Choroid plexus epithelial cell (primary cell): ENCODE data around the gene CALB2.

ENCODE experiments used
- DNase-seq: peaks from one replicate; pipeline ENCODE4 v3.0.0-alpha.2; 2010; ENCODE audit warnings: low read depth
- H3K4me3 ChIP-seq: 2 replicates; pipeline ENCODE4 v1.5.1; 2011; ENCODE audit warnings: low read depth, mild to moderate bottlenecking, control low read depth, low read length, moderate library complexity
- CTCF ChIP-seq: conservative IDR thresholded peaks from 2 replicates; pipeline ENCODE4 v1.5.1; 2011; ENCODE audit warnings: low read depth, mild to moderate bottlenecking, control low read depth, inconsistent platforms, low read length, moderate library complexity

CALB2 gene

GRCh38 chr16:71406316-71406715, 47.8 kb downstream of the CALB2 start:
- no peak overlapping the region for H3K4me3 ChIP-seq
- no peak for TF ChIP-seq CTCF
- DNase-seq: no peak

DNA sequence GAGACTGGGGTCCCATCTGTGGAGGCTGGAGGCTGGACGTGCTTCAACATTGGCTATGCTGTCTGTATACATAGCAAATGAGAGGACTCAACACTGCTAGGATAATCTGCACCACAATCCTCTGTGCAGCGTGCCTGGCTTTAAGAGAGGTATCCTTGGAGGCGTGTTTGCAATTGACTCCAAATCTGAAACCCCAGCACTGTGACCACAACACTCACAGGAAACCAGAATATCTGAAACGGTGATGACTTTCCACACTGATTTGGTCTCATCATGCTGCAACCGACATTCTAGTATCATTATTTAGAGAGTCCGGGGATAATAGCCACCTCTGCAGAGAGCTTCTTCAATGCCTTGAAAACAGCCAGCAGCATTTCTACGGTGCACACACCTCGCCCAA, 48.2 kb downstream of the CALB2 start:
- DNase-seq: no peak
- no peak for TF ChIP-seq CTCF
- no peak overlapping the region for H3K4me3 ChIP-seq

- H3K4me3 ChIP-seq: no peak overlapping the region
- TF ChIP-seq CTCF: no peak
- DNase-seq: no peak
These were observed 49.2 kb downstream of the CALB2 start for GRCh38 chr16:71407731-71408130.

- DNase-seq: no peak
- no peak for TF ChIP-seq CTCF
- no peak overlapping the region for H3K4me3 ChIP-seq
These were observed 50.0 kb downstream of the CALB2 start for GRCh38 chr16:71408536-71408935.

GRCh38 chr16:71409011-71409775, 50.7 kb downstream of the CALB2 start:
- peak; percentile 11 for DNase-seq
- TF ChIP-seq CTCF: no peak
- no peak overlapping the region for H3K4me3 ChIP-seq

DNA sequence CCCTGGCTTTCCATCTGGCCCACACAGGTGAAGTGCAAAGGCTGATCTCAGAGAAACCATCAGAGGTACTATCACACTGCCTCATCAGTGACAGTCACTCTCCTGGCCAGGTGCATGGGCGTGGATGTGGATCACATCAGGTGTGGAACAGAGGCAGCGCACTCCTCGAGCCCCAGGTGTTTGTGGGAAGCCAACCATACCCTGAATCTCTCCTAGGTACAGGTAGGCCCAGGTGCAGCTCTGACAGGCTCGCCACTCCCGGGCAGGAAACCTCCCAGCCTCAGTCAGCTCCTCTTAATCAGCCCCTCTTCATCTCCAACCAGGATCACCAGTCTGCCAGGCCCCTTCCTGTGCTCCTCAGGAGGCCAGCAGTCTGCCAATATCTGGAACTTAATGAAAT, 51.6 kb downstream of the CALB2 start:
- H3K4me3 ChIP-seq: no peak overlapping the region
- DNase-seq: no peak
- TF ChIP-seq CTCF: no peak
